ENCODE results near the gene RALGPS1.

RALGPS1 gene

GRCh38 chr9:127215268-127216209, 301.0 kb downstream of the RALGPS1 start:
- H3K27ac ChIP-seq = no peak overlapping the region
- TF ChIP-seq ZFX (IDR thresholded peaks at IDR 0.05) (no peak), CTCF (conservative IDR thresholded peaks at IDR 0.05) (no peak)

- TF ChIP-seq CTCF (conservative IDR thresholded peaks at IDR 0.05) (no peak), ZFX (IDR thresholded peaks at IDR 0.05) (no peak)
- no peak overlapping the region for H3K27ac ChIP-seq
Measured at GRCh38 chr9:127216210-127216887, 301.8 kb downstream of the RALGPS1 start.

GRCh38 chr9:127216888-127217217, 302.3 kb downstream of the RALGPS1 start:
- TF ChIP-seq CTCF (conservative IDR thresholded peaks at IDR 0.05) (no peak), ZFX (IDR thresholded peaks at IDR 0.05) (no peak)
- no peak overlapping the region for H3K27ac ChIP-seq

- TF ChIP-seq ZFX (IDR thresholded peaks at IDR 0.05) = no peak
- TF ChIP-seq CTCF (conservative IDR thresholded peaks at IDR 0.05) = no peak
- no peak overlapping the region for H3K27ac ChIP-seq
Measured at GRCh38 chr9:127218818-127219217, 304.2 kb downstream of the RALGPS1 start.

- no peak for TF ChIP-seq ZFX (IDR thresholded peaks at IDR 0.05)
- no peak for TF ChIP-seq CTCF (conservative IDR thresholded peaks at IDR 0.05)
- H3K27ac ChIP-seq = no peak overlapping the region
Measured at GRCh38 chr9:127219520-127219919, 304.9 kb downstream of the RALGPS1 start.

- TF ChIP-seq CTCF (conservative IDR thresholded peaks at IDR 0.05) = no peak
- no peak for TF ChIP-seq ZFX (IDR thresholded peaks at IDR 0.05)
- no peak overlapping the region for H3K27ac ChIP-seq
Measured at GRCh38 chr9:127221695-127222094, 307.1 kb downstream of the RALGPS1 start.
